Choroid plexus epithelial cell (primary cell): Measurements from ENCODE around the gene GRID2.

Experiments
- DNase-seq: peaks from one replicate; pipeline ENCODE4 v3.0.0-alpha.2; 2010; ENCODE audit warnings: low read depth
- H3K4me3 ChIP-seq: 2 replicates; pipeline ENCODE4 v1.5.1; 2011; ENCODE audit warnings: low read depth, mild to moderate bottlenecking, control low read depth, low read length, moderate library complexity
- TF ChIP-seq, protein P1 (sequence below): conservative IDR thresholded peaks from 2 replicates; pipeline ENCODE4 v1.5.1; 2011; ENCODE audit warnings: low read depth, mild to moderate bottlenecking, control low read depth, inconsistent platforms, low read length, moderate library complexity

GRID2 gene

DNA sequence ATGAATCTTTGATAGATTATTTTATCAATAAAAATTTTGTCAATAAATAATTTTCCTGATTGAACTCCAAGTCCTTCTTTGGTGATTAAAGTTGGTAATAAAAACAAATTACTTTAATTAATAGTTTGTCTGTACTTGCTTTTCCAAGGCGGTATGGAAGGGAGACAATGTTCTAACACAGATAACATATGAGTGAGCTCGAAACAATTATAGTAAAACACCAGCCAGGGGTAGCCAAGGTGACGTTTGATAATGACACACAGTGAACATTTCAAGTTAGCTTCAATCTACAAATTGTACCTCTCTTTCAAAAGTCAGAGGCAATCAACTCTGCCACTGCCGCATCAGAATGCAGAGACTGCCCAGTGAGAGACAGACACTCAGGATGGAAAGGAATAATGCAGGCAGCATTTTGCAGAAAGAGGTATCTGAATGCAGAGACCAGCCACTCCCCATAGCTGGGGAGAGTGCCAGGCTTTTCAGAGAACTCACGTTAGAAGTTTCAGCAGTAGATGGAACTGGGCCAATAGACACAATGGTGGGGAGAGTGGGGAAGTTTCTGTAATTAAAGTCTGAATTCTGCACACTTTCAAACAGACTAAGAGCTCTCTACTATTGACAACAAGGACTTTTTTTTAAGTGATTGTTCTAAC, 1506.7 kb downstream of the GRID2 start:
- TF ChIP-seq, protein P1, sequence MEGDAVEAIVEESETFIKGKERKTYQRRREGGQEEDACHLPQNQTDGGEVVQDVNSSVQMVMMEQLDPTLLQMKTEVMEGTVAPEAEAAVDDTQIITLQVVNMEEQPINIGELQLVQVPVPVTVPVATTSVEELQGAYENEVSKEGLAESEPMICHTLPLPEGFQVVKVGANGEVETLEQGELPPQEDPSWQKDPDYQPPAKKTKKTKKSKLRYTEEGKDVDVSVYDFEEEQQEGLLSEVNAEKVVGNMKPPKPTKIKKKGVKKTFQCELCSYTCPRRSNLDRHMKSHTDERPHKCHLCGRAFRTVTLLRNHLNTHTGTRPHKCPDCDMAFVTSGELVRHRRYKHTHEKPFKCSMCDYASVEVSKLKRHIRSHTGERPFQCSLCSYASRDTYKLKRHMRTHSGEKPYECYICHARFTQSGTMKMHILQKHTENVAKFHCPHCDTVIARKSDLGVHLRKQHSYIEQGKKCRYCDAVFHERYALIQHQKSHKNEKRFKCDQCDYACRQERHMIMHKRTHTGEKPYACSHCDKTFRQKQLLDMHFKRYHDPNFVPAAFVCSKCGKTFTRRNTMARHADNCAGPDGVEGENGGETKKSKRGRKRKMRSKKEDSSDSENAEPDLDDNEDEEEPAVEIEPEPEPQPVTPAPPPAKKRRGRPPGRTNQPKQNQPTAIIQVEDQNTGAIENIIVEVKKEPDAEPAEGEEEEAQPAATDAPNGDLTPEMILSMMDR = no peak
- DNase-seq = peak; percentile 2
- H3K4me3 ChIP-seq = no peak overlapping the region

DNA sequence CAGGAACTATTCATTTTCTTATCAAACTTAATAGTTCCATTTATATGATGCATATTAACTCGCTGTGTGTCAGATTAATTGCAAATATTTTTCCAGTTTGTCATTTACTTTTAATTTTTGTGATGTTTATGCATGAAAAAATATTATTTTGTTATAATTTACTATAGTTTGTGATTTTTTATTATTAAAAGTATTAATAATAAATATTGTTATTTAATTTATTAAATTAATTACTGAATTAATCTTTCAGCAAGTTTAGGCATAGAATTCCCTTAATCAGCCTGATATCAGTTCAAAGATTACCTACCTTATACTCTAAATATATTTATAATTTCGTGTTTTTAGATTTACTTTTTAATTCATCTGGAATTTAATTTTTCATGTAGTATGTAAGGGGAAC, 1509.3 kb downstream of the GRID2 start:
- no peak for DNase-seq
- no peak overlapping the region for H3K4me3 ChIP-seq
- TF ChIP-seq, protein P1 = no peak

DNA sequence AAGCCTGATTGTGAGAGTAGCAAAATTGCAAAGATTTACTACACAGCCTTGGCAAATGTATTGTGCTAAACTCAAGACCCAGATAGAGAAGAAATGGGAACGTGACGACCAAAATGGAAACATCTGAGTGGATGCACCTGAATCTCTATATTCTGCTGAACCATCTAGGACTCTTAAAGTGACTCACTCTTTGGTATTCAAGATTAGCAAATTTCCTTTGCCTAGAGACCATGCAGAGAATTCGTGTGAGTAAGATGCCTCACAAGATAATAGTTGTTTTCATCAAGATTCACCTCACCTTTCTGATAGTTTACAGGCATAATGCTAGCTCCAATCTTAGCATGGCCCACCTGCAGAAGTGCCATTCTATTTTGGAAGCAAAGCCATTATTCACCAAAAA, 1510.4 kb downstream of the GRID2 start:
- no peak overlapping the region for H3K4me3 ChIP-seq

DNA sequence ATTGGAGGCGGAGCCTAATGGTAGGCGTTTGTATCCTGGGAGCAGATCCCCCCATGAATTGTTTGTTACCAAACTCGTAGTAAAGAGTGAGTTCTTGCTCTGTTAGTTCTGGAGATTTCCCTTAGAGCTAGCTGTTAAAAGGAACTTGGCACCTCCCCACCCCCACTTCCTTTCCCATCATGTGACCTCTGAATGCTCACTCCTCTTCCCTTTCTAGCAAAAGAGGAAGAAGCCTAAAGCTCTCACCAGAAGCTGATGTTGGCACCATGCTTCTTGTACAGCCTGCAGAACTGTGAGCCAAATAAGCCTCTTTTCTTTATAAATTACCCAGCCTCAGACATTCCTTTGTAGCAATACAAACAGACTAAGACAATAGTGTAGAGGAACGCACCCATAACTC, 1511.0 kb downstream of the GRID2 start:
- H3K4me3 ChIP-seq = no peak overlapping the region
- no peak for DNase-seq
- TF ChIP-seq, protein P1 = no peak

More for the DNA sequence above, 1510.4 kb downstream of the GRID2 start:
- TF ChIP-seq, protein P1 = no peak
- no peak for DNase-seq
